Fibroblast of villous mesenchyme (primary cell): Measurements from ENCODE around the gene ZNF143. TPM values are rescaled to one million over a fixed set of nuclear protein-coding genes. Genes with fewer than 3 reads are reported as not detected.

ENCODE experiments used
- DNase-seq: peaks from one replicate; pipeline ENCODE4 v3.0.0-alpha.2; 2010; ENCODE audit warnings: low read depth
- H3K4me3 ChIP-seq: 2 replicates; pipeline ENCODE4 v1.5.1; 2011; ENCODE audit warnings: low read depth, mild to moderate bottlenecking, low read length
- total RNA-seq: library from RNA; depleted of rRNA; stranded (reverse); fragments of >200 nt; gene quantifications from 2 replicates; pipeline ENCODE4 v1.2.3, GENCODE V29; 2012
- TF ChIP-seq, protein P1 (sequence below): IDR thresholded peaks from 2 replicates; pipeline ENCODE4 v1.5.1; 2012; ENCODE audit warnings: low read depth, mild to moderate bottlenecking, low read length; ENCODE audit not compliant: insufficient read depth

The ZNF143 gene
- total RNA-seq, 1 donor, result 25.9 TPM

DNA sequence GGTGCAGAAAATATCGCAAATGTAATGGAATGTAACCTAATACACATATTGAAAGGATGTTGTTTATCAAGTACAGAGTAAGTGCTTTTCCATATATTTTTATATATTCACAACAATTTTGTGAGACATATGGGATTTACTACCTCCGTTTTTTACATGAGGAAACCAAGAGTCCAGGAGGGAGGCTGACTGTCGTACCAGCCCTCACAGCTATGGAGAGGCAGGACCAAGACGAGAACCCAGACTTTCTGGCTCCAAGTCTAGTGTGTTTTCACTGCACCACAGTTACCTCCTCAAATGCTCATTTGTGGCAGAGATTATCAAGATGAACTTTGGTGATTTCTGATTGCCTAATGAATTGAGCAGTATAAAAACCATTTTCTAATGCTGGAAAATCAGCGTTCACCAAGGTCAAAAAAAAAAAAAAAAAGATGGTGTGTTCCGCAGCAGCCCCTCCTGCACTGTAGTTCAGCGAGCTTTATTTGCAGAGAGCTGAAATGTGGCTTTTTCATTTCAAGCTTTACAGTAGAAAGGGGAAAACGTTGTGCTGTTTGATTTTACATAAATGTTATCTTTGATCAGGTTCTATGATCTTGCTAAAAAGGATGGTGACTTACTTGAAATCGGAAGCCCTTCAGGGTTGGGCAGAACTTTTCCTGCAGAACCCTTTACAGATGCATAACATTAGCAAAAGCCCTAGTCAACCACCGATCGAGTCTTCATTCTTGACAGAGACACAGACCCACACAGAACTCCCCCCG lies 67.9 kb downstream of the ZNF143 start:
- TF ChIP-seq, protein P1, sequence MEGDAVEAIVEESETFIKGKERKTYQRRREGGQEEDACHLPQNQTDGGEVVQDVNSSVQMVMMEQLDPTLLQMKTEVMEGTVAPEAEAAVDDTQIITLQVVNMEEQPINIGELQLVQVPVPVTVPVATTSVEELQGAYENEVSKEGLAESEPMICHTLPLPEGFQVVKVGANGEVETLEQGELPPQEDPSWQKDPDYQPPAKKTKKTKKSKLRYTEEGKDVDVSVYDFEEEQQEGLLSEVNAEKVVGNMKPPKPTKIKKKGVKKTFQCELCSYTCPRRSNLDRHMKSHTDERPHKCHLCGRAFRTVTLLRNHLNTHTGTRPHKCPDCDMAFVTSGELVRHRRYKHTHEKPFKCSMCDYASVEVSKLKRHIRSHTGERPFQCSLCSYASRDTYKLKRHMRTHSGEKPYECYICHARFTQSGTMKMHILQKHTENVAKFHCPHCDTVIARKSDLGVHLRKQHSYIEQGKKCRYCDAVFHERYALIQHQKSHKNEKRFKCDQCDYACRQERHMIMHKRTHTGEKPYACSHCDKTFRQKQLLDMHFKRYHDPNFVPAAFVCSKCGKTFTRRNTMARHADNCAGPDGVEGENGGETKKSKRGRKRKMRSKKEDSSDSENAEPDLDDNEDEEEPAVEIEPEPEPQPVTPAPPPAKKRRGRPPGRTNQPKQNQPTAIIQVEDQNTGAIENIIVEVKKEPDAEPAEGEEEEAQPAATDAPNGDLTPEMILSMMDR, result no peak
- DNase-seq, result no peak
- H3K4me3 ChIP-seq, result no peak overlapping the region

DNA sequence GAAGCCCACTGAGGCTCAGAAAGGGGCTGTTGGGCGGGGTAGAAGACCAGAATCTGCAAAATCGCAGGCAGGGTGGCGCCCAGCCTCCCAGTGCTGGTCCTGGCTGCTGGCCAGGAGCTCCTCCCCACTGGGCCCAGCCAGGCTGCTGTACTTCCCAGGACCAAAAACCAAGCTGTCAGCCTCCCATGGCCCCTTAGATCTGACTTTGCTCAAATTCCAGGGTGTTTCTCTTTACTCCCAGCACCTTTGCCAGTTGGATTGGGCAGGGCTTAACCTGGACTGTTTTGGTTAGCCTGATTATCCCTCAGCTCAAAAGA lies 68.5 kb downstream of the ZNF143 start:
- TF ChIP-seq, protein P1, result no peak
- DNase-seq, result no peak
- H3K4me3 ChIP-seq, result no peak overlapping the region

DNA sequence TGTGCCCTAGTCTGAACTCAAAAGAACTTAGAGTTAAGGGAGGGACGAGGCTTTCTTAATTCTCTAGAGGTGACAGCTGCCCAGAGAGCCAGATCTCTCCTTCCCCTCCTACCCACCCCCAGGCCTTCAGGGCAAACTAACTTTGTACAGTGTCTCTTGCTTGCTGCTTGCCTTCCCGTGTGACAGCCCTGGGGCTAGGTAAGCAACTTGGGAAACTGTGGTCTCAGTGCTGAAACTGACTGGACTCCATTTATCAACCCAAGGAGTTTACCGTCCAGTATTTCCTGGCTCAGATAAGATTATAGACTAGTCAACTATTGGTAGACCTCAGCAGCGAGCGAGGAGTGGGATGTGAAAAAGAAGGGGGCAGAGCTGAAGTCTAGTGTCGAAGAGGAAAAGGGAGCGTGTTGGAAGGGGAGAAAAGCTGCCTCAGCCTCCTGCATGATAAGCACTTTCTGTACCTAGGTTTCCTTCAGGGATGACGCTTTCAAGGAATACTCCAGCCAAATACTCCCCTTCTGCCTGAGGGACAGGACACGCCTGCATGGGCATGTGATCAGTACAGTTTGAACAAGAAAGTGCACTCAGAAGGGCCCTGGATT lies 69.3 kb downstream of the ZNF143 start:
- TF ChIP-seq, protein P1, result no peak
- no peak for DNase-seq
- no peak overlapping the region for H3K4me3 ChIP-seq

DNA sequence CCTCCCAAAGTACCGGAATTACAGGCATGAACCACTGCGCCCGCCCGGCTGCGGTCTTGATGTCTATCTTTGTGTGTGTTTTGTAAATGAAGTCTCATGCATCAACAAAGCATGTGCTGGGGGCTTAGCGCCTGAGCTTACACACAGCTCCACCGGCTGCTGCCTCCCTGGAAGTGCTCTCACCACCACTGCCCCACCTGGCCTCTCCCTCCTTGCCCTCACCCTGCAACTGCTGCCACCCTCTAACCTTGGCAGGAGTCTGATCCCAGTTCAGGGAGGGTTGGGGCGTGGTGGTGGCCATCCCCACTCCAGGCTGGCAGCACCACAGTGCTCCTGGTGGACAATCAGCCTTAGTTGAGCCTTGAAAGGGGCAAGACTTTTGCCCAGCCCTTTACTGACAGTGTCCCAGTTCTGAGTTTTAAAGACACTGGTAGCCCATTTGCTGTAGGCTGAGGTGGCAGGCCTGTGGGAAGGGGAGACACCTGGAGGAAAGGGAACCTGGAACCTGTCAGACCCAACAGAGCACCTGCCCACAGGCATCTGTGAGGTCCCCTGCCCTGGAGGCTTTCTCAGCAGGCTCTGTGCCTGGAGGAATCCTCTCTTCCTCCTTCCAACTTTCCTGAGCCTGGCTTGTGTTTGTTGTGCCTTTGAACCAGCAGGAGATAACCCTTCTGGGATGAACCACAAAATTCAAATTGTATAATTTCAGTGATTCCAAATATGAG lies 70.3 kb downstream of the ZNF143 start:
- TF ChIP-seq, protein P1, result no peak
- H3K4me3 ChIP-seq, result no peak overlapping the region
- DNase-seq, result no peak

DNA sequence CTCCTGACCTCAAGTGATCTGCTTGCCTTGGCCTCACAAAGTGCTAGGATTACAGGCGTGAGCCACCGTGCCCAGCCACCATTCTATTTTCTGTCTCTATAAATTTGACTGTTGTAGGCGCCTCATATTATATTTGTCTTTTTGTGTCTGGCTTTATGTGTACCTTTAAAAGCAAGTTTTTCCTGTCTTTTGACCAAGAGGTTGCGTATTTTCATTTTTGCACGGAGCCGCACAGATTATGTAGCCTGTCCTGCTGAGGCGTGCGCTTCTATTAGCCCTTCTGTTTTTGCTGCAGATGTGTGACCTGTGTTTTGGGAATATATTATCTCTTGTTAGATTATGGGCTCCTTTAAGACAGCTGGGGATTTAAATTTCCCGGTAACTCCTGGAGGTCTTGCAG lies 72.2 kb downstream of the ZNF143 start:
- TF ChIP-seq, protein P1, result no peak
- H3K4me3 ChIP-seq, result no peak overlapping the region
- no peak for DNase-seq

DNA sequence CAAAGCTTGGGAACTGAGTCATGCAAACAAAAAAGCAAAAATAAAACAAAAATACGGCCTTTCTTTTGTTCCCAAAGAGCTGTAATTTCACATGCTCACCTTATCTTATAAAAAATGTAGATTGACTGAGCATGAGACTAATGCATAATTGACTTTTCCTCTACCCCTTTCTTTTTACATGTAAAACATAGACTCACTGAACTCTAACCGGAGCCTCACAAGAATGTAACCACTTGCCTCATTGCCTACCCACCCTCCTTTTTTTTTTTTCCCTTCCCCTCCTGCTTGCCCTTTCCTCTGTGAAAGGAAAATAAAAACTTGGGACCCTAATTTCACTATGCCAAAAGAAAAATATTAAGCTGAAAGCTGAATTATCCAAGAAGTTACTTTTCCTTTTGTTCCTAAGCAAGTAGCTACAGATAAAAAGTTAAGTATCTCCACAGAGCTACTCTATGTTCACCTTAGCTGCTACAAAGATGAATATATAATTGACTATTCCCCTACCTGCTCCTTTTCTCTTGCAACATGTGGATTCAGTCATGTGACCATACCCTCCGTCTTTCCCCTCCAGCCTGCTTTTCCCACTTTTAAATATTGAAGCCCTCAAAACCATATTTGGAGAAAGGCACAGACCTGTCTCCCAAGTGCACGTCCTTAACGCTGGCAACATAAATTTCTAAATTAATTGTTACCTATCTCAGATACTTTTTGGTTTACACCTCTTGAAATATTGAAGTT lies 73.1 kb downstream of the ZNF143 start:
- no peak for DNase-seq
- TF ChIP-seq, protein P1, result no peak
- no peak overlapping the region for H3K4me3 ChIP-seq
